GM21381 (cell line): ENCODE measurements around the gene CAPN12.
"Not testable (repeated sequence)": the region's sequence is repeated elsewhere in the genome, so short reads cannot be mapped to it uniquely, and the experiment has no call there.

Experiments used
- ATAC-seq: cut with Tn5 transposase; IDR thresholded peaks from one replicate; pipeline ENCODE4 v1.9.1; 2021; ENCODE audit warnings: mild to moderate bottlenecking, moderate library complexity; ENCODE audit not compliant: unreplicated experiment

The CAPN12 gene

DNA sequence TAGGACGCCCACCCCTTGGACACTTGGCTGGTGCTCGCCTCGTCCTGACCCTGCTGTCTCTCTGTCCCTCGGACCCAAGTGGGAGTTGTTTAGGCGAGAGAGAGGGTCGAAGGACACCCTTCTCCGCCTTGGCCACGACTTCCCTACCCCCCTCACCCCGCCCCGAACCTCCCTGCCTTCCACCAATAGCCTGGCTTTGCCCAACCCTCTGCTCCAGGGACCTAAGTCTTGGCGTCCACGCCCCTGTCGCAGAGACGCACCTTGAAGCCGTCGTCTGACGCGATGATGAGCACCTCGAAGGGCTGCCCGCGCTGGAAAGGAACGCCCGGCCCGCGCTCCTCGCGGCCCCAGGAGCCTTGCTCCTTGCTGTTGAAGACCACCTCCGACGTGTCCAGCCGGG, 27.3 kb upstream of the CAPN12 start:
- not testable (repeated sequence) for ATAC-seq

- ATAC-seq: not testable (repeated sequence)
Observed at GRCh38 chr19:38770949-38771275, 26.6 kb upstream of the CAPN12 start.

GRCh38 chr19:38770228-38770948, 26.1 kb upstream of the CAPN12 start:
- not testable (repeated sequence) for ATAC-seq

- ATAC-seq: peak; percentile 70
Observed at GRCh38 chr19:38769635-38770211, 25.4 kb upstream of the CAPN12 start.

- ATAC-seq: no peak
Observed at GRCh38 chr19:38766276-38767047, 22.2 kb upstream of the CAPN12 start.

- ATAC-seq: no peak
Observed at GRCh38 chr19:38765214-38765613, 20.9 kb upstream of the CAPN12 start.

DNA sequence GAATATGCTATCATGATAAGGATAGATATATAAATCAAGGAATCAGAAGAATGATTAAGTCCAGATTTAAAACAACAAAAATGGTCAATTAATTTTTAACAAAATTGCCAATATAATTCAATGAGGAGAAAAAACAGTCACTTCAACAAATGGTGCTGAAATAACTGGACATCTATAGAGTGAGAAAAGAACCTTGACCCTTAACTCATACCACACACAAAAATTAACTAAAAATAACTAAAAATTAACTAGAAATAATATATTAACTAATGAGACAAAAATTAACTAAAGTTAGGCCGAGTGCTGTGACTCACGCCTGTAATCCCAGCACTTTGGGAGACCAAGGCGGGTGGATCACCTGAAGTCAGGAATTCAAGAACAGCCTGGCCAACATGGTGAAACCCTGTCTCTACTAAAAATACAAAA, 19.5 kb upstream of the CAPN12 start:
- ATAC-seq: no peak

GRCh38 chr19:38761884-38762389, 17.7 kb upstream of the CAPN12 start:
- not testable (repeated sequence) for ATAC-seq

DNA sequence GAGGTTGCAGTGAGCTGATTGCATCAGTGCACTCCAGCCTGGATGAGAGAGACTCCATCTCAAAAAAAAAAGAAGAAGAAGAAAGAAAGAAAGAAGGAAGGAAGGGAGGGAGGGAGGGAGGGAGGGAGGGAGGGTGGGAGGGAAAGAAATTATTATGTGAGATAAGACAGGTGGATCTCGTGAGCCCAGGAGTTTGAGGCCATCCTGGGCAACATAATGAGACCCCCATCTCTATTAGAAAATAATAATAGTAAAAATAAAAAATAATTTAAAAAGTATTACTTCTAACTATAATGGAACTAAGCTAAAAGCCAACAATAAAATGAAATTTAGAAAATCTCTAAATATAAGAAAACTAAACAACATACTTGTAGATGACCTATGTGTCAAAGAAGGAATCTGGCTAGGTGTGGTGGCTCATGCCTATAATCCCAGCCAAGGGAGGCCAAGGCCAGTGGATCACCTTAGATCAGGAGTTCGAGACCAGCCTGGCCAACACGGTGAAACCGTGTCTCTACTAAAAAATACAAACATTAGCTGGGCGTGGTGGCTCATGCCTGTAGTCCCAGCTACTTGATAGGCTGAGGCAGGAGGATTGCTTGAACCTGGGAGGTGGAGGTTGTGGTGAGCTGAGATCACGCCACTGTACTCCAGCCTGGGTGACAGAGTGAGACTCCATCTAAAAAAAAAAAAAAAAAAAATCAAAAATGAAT, 16.7 kb upstream of the CAPN12 start:
- not testable (repeated sequence) for ATAC-seq

- ATAC-seq: no peak
Observed at GRCh38 chr19:38759590-38760003, 15.3 kb upstream of the CAPN12 start.

GRCh38 chr19:38754196-38754595, 9.9 kb upstream of the CAPN12 start:
- ATAC-seq: not testable (repeated sequence)

DNA sequence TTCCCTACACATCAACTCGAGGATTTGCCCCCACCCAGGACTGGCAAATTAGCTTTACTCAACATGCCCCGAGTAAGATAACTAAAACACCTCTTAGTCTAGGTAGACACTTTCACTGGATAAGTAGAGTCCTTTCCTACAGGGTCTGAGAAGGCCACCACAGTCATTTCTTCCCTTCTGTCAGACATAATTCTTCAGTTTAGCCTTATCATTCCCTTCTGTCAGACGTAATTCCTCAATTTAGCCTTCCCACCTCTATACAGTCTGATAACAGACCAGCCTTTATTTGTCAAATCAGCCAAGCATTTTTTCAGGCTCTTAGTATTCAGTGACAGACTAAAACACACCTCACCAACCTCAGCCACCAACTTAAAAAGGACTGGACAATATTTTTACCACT, 9.5 kb upstream of the CAPN12 start:
- ATAC-seq: not testable (repeated sequence)

GRCh38 chr19:38745316-38745715, 1.0 kb upstream of the CAPN12 start:
- no peak for ATAC-seq

- ATAC-seq: no peak
Observed at GRCh38 chr19:38744874-38745273, 600 bp upstream of the CAPN12 start.

GRCh38 chr19:38743394-38744297, 628 bp downstream of the CAPN12 start:
- no peak for ATAC-seq

GRCh38 chr19:38742906-38743305, 1.4 kb downstream of the CAPN12 start:
- ATAC-seq: no peak

DNA sequence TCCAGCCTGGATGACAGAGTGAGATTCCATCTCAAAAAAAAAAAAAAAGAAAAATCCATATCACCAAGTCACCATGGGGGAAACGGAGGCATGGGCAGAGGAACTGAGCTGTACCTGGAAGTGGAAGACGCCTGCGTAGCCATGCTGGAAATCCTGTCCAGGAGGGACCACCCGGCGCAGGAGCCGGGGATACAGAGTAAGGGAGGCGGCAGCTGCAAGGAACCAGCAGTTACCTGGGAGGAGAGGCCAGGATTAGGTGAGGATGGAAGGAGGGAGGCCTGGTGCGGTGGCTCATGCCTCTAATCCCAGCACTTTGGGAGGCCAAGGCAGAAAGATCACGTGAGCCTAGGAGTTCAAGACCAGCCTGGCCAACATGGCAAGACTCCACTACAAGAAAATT, 2.0 kb downstream of the CAPN12 start:
- no peak for ATAC-seq

DNA sequence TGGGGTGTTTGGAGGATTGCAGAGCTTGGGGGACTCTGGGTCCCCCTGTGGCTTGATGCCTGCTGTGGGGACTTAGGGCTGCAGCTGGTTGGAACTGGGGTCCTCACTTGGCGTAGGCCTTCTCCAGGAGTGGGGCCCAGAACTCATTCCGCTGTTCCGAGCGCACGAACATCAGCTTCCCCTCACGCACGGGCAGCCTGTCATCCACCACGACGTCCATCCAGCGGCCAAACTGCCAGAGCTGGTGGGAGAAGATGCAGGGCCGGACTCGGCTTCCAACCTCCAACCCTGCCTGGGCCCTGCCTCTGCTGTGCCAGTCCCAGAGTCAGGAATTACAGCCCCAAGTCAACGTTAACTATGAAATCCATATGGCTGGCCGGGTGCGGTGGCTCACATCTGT, 2.6 kb downstream of the CAPN12 start:
- ATAC-seq: no peak

- ATAC-seq: no peak
Observed at GRCh38 chr19:38740932-38741331, 3.3 kb downstream of the CAPN12 start.

- no peak for ATAC-seq
Observed at GRCh38 chr19:38740257-38740592, 4.0 kb downstream of the CAPN12 start.
